Brain microvascular endothelial cell (primary cell): ENCODE results near the gene ALDH16A1.

Source experiments
- DNase-seq: peaks from one replicate; pipeline ENCODE4 v3.0.0-alpha.2; 2020
- H3K27ac ChIP-seq: fragments of 250-450 bp; sonication (Bioruptor Pico); 2 replicates; pipeline ENCODE4 v1.5.1; 2020; ENCODE audit warnings: mild to moderate bottlenecking, moderate library complexity
- H3K27me3 ChIP-seq: fragments of 250-450 bp; sonication (Bioruptor Pico); replicated peaks from 2 replicates; pipeline ENCODE4 v1.5.1; 2020; ENCODE audit warnings: mild to moderate bottlenecking
- H3K36me3 ChIP-seq: fragments of 250-450 bp; sonication (Bioruptor Pico); replicated peaks from 2 replicates; pipeline ENCODE4 v1.5.1; 2020; ENCODE audit warnings: mild to moderate bottlenecking
- H3K4me3 ChIP-seq: 2 replicates; pipeline ENCODE4 v1.5.1; 2011; ENCODE audit warnings: low read depth, mild to moderate bottlenecking, control low read depth, low read length, moderate library complexity
- in situ Hi-C: cut with HindIII; loops from 2 replicates; pipeline ENCODE4 v1.10.0; 2017; ENCODE audit warnings: low sequenced_read_pairs, low pct_ligation_motif_present
- TF ChIP-seq, protein P1 (sequence below): IDR thresholded peaks from 2 replicates; pipeline ENCODE4 v1.5.1; 2011; ENCODE audit warnings: low read depth, mild to moderate bottlenecking, moderate library complexity, low read length, control low read depth, inconsistent platforms; ENCODE audit errors: missing control alignments

Gene ALDH16A1

GRCh38 chr19:49502866-49503581, 50.0 kb downstream of the ALDH16A1 start:
- Histone ChIP-seq H3K36me3 (peaks cover 23% of the 10 kb centered on the region), H3K27me3 (no peaks in the 10 kb centered on the region), H3K27ac (no peak overlapping the region), H3K4me3 (no peak overlapping the region)
- in situ Hi-C loops = no loop called here
- TF ChIP-seq, protein P1, sequence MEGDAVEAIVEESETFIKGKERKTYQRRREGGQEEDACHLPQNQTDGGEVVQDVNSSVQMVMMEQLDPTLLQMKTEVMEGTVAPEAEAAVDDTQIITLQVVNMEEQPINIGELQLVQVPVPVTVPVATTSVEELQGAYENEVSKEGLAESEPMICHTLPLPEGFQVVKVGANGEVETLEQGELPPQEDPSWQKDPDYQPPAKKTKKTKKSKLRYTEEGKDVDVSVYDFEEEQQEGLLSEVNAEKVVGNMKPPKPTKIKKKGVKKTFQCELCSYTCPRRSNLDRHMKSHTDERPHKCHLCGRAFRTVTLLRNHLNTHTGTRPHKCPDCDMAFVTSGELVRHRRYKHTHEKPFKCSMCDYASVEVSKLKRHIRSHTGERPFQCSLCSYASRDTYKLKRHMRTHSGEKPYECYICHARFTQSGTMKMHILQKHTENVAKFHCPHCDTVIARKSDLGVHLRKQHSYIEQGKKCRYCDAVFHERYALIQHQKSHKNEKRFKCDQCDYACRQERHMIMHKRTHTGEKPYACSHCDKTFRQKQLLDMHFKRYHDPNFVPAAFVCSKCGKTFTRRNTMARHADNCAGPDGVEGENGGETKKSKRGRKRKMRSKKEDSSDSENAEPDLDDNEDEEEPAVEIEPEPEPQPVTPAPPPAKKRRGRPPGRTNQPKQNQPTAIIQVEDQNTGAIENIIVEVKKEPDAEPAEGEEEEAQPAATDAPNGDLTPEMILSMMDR = peak; percentile 75
- peak; percentile 47 for DNase-seq

GRCh38 chr19:49503582-49503962, 50.5 kb downstream of the ALDH16A1 start:
- H3K27ac ChIP-seq = no peak overlapping the region
- H3K27me3 ChIP-seq = no peaks in the 10 kb centered on the region
- H3K4me3 ChIP-seq = no peak overlapping the region
- H3K36me3 ChIP-seq = peaks cover 18% of the 10 kb centered on the region
- in situ Hi-C loops = no loop called here
- DNase-seq = no peak
- TF ChIP-seq, protein P1 = no peak

DNA sequence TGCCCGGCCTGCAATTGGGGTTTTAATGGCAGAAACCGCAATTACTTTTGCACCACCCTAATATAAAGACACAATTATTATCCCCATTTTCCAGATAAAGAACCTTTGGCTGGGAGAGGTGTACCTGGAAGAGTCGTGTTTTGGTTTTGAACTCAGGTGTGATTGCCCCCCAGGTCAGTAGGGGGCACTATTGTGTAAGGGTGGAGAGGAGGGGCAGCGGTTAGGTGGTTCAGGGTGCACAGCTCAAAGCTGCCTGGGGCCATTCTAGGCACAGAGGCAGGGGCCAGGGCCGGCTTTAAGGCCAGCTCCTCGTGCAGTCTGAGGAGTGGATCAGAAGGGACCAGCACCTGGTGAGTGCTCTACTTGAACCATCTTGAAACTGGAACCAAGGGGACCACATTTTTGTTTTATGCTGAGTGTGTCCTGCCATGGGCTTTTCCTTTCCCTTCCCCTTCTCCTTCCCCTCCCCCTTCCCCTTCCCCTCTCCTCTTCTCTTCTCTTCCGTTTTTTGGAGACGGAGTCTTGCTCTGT, 53.6 kb downstream of the ALDH16A1 start:
- no peaks in the 10 kb centered on the region for H3K36me3 ChIP-seq
- no peak overlapping the region for H3K4me3 ChIP-seq
- TF ChIP-seq, protein P1 = peak; percentile 88
- no peak for DNase-seq
- in situ Hi-C loops = no loop called here
- no peaks in the 10 kb centered on the region for H3K27me3 ChIP-seq
- no peak overlapping the region for H3K27ac ChIP-seq

DNA sequence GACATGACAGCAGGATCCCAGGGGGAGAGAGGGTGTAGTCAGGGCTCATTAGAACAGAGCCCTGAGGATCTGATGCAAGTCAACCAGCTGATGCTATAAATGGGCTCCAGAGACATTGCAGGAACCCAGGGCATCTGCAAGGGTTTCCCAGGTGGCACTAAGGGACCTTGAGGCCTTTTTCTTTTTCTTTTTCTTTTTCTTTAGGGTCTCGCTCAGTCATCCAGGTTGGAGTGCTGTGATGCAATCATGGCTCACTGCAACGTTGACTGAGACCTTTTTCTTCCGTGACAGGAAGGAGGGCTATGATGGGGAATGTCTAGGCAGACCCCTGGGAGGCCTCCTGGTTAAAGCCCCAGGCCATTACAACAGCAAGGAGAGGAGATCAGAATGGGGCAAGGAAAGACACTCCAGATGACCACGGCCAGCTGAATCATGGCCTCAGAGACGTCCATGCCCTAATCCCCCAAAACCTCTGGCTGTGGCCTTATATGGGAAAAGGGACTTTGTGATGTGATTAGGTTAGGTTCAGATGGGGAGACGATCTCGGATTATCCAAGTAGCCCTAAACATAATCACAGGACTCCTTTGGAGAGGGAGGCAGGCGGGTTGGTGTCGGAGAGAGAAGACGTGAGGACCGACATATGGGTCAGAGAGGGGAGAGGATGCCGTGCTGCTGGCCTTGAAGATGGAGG, 54.9 kb downstream of the ALDH16A1 start:
- in situ Hi-C loops = no loop called here
- H3K27me3 ChIP-seq = no peaks in the 10 kb centered on the region
- H3K36me3 ChIP-seq = no peaks in the 10 kb centered on the region
- TF ChIP-seq, protein P1 = no peak
- no peak overlapping the region for H3K4me3 ChIP-seq
- DNase-seq = no peak
- no peak overlapping the region for H3K27ac ChIP-seq

DNA sequence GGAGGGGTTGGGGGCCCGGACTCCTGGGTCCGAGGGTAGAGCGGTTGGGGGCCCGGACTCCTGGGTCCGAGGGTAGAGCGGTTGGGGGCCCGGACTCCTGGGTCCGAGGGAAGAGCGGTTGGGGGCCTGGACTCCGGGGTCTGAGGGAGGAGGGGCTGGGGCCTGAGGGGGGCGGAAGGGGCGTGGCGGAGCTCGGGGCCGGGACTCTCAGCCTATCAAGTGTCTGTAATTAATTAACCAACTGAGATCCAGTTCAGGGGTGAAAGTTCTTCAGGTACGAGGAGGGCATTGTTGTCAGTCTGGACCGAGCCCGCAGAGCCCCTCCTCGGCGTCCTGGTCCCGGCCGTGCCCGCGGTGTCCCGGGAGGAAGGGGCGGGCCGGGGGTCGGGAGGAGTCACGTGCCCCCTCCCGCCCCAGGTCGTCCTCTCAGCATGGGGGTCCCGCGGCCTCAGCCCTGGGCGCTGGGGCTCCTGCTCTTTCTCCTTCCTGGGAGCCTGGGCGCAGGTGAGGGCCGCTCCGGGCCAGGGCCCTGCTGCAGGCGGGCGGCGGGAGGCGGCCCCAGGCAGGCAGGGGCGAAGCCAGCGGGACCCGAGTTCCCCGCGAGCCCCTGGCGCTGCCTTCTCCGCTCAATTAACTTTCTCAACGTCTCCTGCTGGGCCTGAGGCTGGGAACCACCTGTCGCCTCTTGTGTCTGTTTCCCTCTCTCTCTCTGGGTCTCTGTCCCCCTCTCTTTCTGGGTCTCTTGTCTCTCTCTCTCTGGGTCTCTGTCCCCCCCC, 60.1 kb downstream of the ALDH16A1 start:
- Histone ChIP-seq H3K36me3 (no peaks in the 10 kb centered on the region), H3K27me3 (no peaks in the 10 kb centered on the region), H3K4me3 (peak overlapping the region; percentile 66), H3K27ac (no peak overlapping the region)
- in situ Hi-C loops = loop anchor here (10.0 kb wide), 1 partner anchor 52 kb away; no protein-coding TSS in a partner anchor
- TF ChIP-seq, protein P1 = no peak
- no peak for DNase-seq
